Stimulated activated CD4-positive, alpha-beta T cell treated with anti-CD3 and anti-CD28 coated beads, Interleukin-2, amount 100 ng/mL, for 48 hours (primary cell): ENCODE measurements around the gene COL1A2.

Experiments used
- DNase-seq, 2 donors: peaks; one replicate each; pipeline ENCODE4 v3.0.0-alpha.2; 2020

Gene COL1A2

GRCh38 chr7:94439893-94440381 lies 45.2 kb downstream of the COL1A2 start:
- no peak for DNase-seq

- DNase-seq, result no peak
These were observed 45.9 kb downstream of the COL1A2 start for GRCh38 chr7:94440451-94441039.

- DNase-seq, result no peak
These were observed 46.4 kb downstream of the COL1A2 start for GRCh38 chr7:94441138-94441537.

GRCh38 chr7:94442639-94443038 lies 47.9 kb downstream of the COL1A2 start:
- DNase-seq, result no peak

GRCh38 chr7:94444813-94445212 lies 50.1 kb downstream of the COL1A2 start:
- no peak for DNase-seq

GRCh38 chr7:94445696-94446194 lies 51.0 kb downstream of the COL1A2 start:
- DNase-seq, result no peak

- DNase-seq, result no peak
These were observed 51.6 kb downstream of the COL1A2 start for GRCh38 chr7:94446308-94446707.

- DNase-seq, result no peak
These were observed 54.5 kb downstream of the COL1A2 start for GRCh38 chr7:94449151-94449725.

- no peak for DNase-seq
These were observed 55.5 kb downstream of the COL1A2 start for GRCh38 chr7:94450044-94450697.

GRCh38 chr7:94451187-94451586 lies 56.5 kb downstream of the COL1A2 start:
- no peak for DNase-seq

GRCh38 chr7:94452239-94452638 lies 57.5 kb downstream of the COL1A2 start:
- no peak for DNase-seq

- DNase-seq, result no peak
These were observed 59.2 kb downstream of the COL1A2 start for GRCh38 chr7:94453898-94454297.

- DNase-seq, result no peak
These were observed 63.3 kb downstream of the COL1A2 start for GRCh38 chr7:94458041-94458440.

- no peak for DNase-seq
These were observed 71.8 kb downstream of the COL1A2 start for GRCh38 chr7:94466516-94466915.

GRCh38 chr7:94471604-94472003 lies 76.9 kb downstream of the COL1A2 start:
- DNase-seq, result no peak

- no peak for DNase-seq
These were observed 77.9 kb downstream of the COL1A2 start for GRCh38 chr7:94472608-94473007.

- DNase-seq, result no peak
These were observed 81.7 kb downstream of the COL1A2 start for GRCh38 chr7:94476251-94476840.

- no peak for DNase-seq
These were observed 83.2 kb downstream of the COL1A2 start for GRCh38 chr7:94477878-94478277.

- no peak for DNase-seq
These were observed 84.0 kb downstream of the COL1A2 start for GRCh38 chr7:94478648-94479214.
